ENCODE results near the gene KIF3A. TPM values are rescaled to one million over a fixed set of nuclear protein-coding genes. Genes with fewer than 3 reads are reported as not detected.

KIF3A gene
- total RNA-seq, 1 donor from 2014 or later: 9.2 TPM

DNA sequence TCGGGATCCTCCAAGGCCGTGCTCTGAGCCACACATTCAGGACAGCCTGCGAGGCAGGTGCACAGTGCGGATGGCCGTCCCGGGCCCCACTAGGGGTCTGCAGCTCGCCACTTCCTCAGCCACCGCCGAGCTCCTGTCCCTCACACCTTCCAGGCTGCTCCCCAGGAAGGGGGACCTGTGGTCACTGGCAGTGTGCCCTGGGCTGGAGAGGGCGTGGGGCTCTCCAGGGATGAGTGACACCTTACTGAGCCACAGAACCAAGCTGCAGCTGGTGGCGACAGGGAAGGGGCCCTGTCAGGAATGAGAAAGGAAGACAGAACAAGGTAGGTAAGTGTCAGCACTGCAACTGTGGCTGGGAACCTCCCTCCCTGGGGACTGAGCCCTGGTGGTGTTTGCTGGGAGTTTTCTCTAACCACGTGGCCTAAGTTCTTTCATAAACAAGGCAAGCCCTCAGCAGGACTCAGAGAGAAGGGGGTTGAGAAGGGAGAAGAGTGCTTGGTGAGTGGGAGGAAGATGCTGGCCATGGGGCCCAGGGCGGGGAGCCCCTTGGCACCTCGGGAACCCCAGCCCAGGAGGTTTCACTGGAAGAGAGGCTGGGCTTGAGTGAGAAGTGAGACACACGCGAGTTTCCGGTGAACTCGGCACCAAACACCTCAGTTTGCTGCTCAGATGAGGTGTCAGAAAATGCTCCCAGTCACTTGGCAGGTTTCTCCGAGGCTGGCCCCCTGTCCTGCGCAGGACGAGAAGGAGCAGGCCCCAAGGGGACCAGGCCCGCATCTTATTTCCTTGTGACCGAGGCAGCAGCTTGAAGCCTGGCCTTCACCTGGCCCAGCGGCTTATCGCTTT, 74.2 kb downstream of the KIF3A start:
- ATAC-seq (ENCODE audit: low read depth): peak; percentile 45
- POLR2A ChIA-PET: interaction anchor here (1.8 kb wide), 1 partner anchor 30 kb away, joined by 3 read pairs; no protein-coding TSS in a partner anchor
- Mint-ChIP-seq H3K27me3 (no peaks in the 10 kb centered on the region), H3K4me3 (no peak overlapping the region), H3K4me1 (peaks cover 30% of the 10 kb centered on the region), H3K27ac (no peak overlapping the region), H3K9me3 (no peaks in the 10 kb centered on the region), H3K36me3 (ENCODE audit: low read depth) (no peaks in the 10 kb centered on the region)
- TF ChIP-seq, protein P1, sequence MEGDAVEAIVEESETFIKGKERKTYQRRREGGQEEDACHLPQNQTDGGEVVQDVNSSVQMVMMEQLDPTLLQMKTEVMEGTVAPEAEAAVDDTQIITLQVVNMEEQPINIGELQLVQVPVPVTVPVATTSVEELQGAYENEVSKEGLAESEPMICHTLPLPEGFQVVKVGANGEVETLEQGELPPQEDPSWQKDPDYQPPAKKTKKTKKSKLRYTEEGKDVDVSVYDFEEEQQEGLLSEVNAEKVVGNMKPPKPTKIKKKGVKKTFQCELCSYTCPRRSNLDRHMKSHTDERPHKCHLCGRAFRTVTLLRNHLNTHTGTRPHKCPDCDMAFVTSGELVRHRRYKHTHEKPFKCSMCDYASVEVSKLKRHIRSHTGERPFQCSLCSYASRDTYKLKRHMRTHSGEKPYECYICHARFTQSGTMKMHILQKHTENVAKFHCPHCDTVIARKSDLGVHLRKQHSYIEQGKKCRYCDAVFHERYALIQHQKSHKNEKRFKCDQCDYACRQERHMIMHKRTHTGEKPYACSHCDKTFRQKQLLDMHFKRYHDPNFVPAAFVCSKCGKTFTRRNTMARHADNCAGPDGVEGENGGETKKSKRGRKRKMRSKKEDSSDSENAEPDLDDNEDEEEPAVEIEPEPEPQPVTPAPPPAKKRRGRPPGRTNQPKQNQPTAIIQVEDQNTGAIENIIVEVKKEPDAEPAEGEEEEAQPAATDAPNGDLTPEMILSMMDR (IDR thresholded peaks at IDR 0.05): no peak
- CTCF ChIA-PET: no interaction called here
- intact Hi-C loops (cut with micrococcal nuclease): no loop called here
- no peak for DNase-seq

- peaks cover 10% of the 10 kb centered on the region for H3K27me3 Mint-ChIP-seq
- CTCF ChIA-PET: interaction anchor here (1.3 kb wide), 1 partner anchor 158 kb away, joined by 3 read pairs; no protein-coding TSS in a partner anchor
Measured at GRCh38 chr5:132662004-132662401, 75.3 kb downstream of the KIF3A start.

GRCh38 chr5:132661231-132662003, 75.9 kb downstream of the KIF3A start:
- H3K4me1 Mint-ChIP-seq: peaks cover 36% of the 10 kb centered on the region
- no peaks in the 10 kb centered on the region for H3K9me3 Mint-ChIP-seq
- intact Hi-C loops (cut with micrococcal nuclease): no loop called here
- ChIA-PET POLR2A (interaction anchor here (0.7 to 1.8 kb wide), 2 partner anchors 8 to 28 kb away, joined by 3 read pairs; no protein-coding TSS in a partner anchor), CTCF (interaction anchor here (1.3 kb wide), 1 partner anchor 159 kb away, joined by 3 read pairs; no protein-coding TSS in a partner anchor)
- DNase-seq (no peak), ATAC-seq (ENCODE audit: low read depth) (peak; percentile 13)
- TF ChIP-seq, protein P1 (IDR thresholded peaks at IDR 0.05): no peak
- H3K27ac Mint-ChIP-seq: no peak overlapping the region
- peaks cover 16% of the 10 kb centered on the region for H3K27me3 Mint-ChIP-seq
- H3K36me3 Mint-ChIP-seq (ENCODE audit: low read depth): no peaks in the 10 kb centered on the region
- no peak overlapping the region for H3K4me3 Mint-ChIP-seq

More at GRCh38 chr5:132662004-132662401, 75.3 kb downstream of the KIF3A start:
- DNase-seq (peak; percentile 20), ATAC-seq (ENCODE audit: low read depth) (peak; percentile 65)
- H3K36me3 Mint-ChIP-seq (ENCODE audit: low read depth): no peaks in the 10 kb centered on the region
- intact Hi-C loops (cut with micrococcal nuclease): no loop called here
- TF ChIP-seq, protein P1 (IDR thresholded peaks at IDR 0.05): no peak
- H3K27ac Mint-ChIP-seq: no peak overlapping the region
- no peak overlapping the region for H3K4me3 Mint-ChIP-seq
- peaks cover 30% of the 10 kb centered on the region for H3K4me1 Mint-ChIP-seq
- POLR2A ChIA-PET: interaction anchor here (0.7 to 1.8 kb wide), 2 partner anchors 8 to 29 kb away, joined by 3 read pairs; no protein-coding TSS in a partner anchor
- H3K9me3 Mint-ChIP-seq: no peaks in the 10 kb centered on the region

- no peaks in the 10 kb centered on the region for H3K9me3 Mint-ChIP-seq
- H3K27ac Mint-ChIP-seq: no peak overlapping the region
- intact Hi-C loops (cut with micrococcal nuclease): loop anchor here (5.0 kb wide), 2 partner anchors 32 to 157 kb away; no protein-coding TSS in a partner anchor
- no peaks in the 10 kb centered on the region for H3K36me3 Mint-ChIP-seq (ENCODE audit: low read depth)
- TF ChIP-seq, protein P1 (IDR thresholded peaks at IDR 0.05): no peak
- POLR2A ChIA-PET: interaction anchor here (0.6 kb wide), 1 partner anchor 864 kb away, joined by 3 read pairs; no protein-coding TSS in a partner anchor
- no peak for DNase-seq
- no peak overlapping the region for H3K4me3 Mint-ChIP-seq
- H3K4me1 Mint-ChIP-seq: peaks cover 38% of the 10 kb centered on the region
- H3K27me3 Mint-ChIP-seq: peaks cover 17% of the 10 kb centered on the region
- CTCF ChIA-PET: no interaction called here
- no peak for ATAC-seq (ENCODE audit: low read depth)
Measured at GRCh38 chr5:132659598-132660493, 77.5 kb downstream of the KIF3A start.
